K562 (cell line): ENCODE measurements around the gene ATXN1. TPM values are rescaled to one million over a fixed set of nuclear protein-coding genes. Genes with fewer than 3 reads are reported as not detected.

ENCODE experiments used
- ASH1L ChIP-seq: fragments of 450-650 bp; IDR thresholded peaks from 2 replicates; pipeline ENCODE4 v1.6.1; 2018; ENCODE audit warnings: borderline replicate concordance, mild to moderate bottlenecking, low read depth; ENCODE audit not compliant: partially characterized antibody
- CBX8 ChIP-seq: fragments of 200-600 bp; sonication (generic); IDR thresholded peaks from 2 replicates; pipeline ENCODE4 v1.6.1; 2012; ENCODE audit warnings: borderline replicate concordance, mixed run types, low read depth, mild to moderate bottlenecking, moderate library complexity, mixed read lengths, low read length, control low read depth, inconsistent platforms; ENCODE audit not compliant: poor library complexity, severe bottlenecking; ENCODE audit errors: extremely low read depth
- ESRRB ChIP-seq: fragments of 250-450 bp; sonication (Bioruptor Pico); IDR thresholded peaks from 2 replicates; pipeline ENCODE4 v1.5.0; 2020; ENCODE audit warnings: mild to moderate bottlenecking, moderate library complexity, borderline replicate concordance
- EZH2 ChIP-seq: IDR thresholded peaks from 2 replicates; pipeline ENCODE4 v1.6.1; 2012; ENCODE audit warnings: low read depth, mild to moderate bottlenecking, inconsistent platforms, low read length, borderline replicate concordance
- FOXA3 ChIP-seq, 2 experiments: fragments of 450-650 bp in 1 of 2; sonication (generic) in 1 of 2; formaldehyde crosslinking; IDR thresholded peaks in 1 of 2; conservative IDR thresholded peaks in 1 of 2; 2 replicates each; pipeline versions ENCODE4 v1.4.0 to v1.8.0; 2020 to 2022; ENCODE audit warnings: mild to moderate bottlenecking in 2 of 2, missing genetic modification reagents in 1 of 2
- LEF1 ChIP-seq: fragments of 450-650 bp; IDR thresholded peaks from 2 replicates; pipeline ENCODE4 v1.6.1; 2016; ENCODE audit warnings: mild to moderate bottlenecking
- MBD2 ChIP-seq: sonication (generic); IDR thresholded peaks from 2 replicates; pipeline ENCODE4 v1.6.1; 2016; ENCODE audit warnings: low read depth, borderline replicate concordance
- MGA ChIP-seq: fragments of 450-650 bp; IDR thresholded peaks from 2 replicates; pipeline ENCODE4 v1.6.1; 2016; ENCODE audit warnings: mild to moderate bottlenecking, moderate library complexity
- MTA2 ChIP-seq: fragments of 450-650 bp; IDR thresholded peaks from 2 replicates; pipeline ENCODE4 v1.6.1; 2016; ENCODE audit warnings: low read depth
- VEZF1 ChIP-seq: fragments of 200-800 bp; sonication (Bioruptor generic); IDR thresholded peaks from 2 replicates; pipeline ENCODE4 v1.6.1; 2017; ENCODE audit warnings: missing genetic modification characterization, missing compliant biosample characterization
- ZC3H4 ChIP-seq: sonication (generic); formaldehyde crosslinking; IDR thresholded peaks from 2 replicates; pipeline ENCODE4 v1.9.0; 2021; ENCODE audit warnings: missing genetic modification reagents, borderline replicate concordance
- ZFP1 ChIP-seq: fragments of 450-650 bp; formaldehyde crosslinking; IDR thresholded peaks from 2 replicates; pipeline ENCODE4 v1.4.0; 2020; ENCODE audit warnings: mild to moderate bottlenecking, mixed read lengths
- polyA plus RNA-seq, 8 experiments: library from polyadenylated mRNA; depleted of rRNA in 4 of 8; stranded (reverse) in 5 of 8; unstranded in 3 of 8; fragments of >200 nt; fragmentation: Nextera tagmentation in 2 of 8; fragmentation: Illumina TruSeq in 1 of 8; extraction: Ambion mirVana in 2 of 8; extraction: Trizol in 1 of 8; gene quantifications; 2 replicates each; pipeline versions ENCODE4 v1.2.1 to v1.2.3, GENCODE V29; 2011 to 2014; ENCODE audit warnings: inconsistent platforms in 1 of 8, missing spikeins in 1 of 8
- total RNA-seq, 7 experiments: library from RNA; depleted of rRNA in 6 of 7; stranded (reverse); fragments of >200 nt in 6 of 7; fragmentation: Illumina TruSeq in 2 of 7; extraction: Trizol in 2 of 7; gene quantifications; 2 replicates each; pipeline versions ENCODE4 v1.2.1 to v1.2.3, GENCODE V29; 2011 to 2021; ENCODE audit warnings: low replicate concordance in 1 of 7

The ATXN1 gene
- total and polyA plus RNA-seq, 9 of the 15 experiments (the other 6 are each of a cell fraction or from before 2014, with no cell fraction given): under 0.01 to 1.2 (median 0.58) TPM

- TF ChIP-seq MBD2 (no peak), FOXA3 (CRISPR knock-in tag; conservative IDR thresholded peaks at IDR 0.05 in 1 of 2, IDR thresholded peaks at IDR 0.05 in 1 of 2) (no peak), MGA (peak; percentile 47; the same call in 1 of the 2 replicates), EZH2 (no peak), ZC3H4 (CRISPR knock-in tag) (no peak), ZFP1 (no peak), ASH1L (no peak), ESRRB (CRISPR knock-in tag) (no peak), LEF1 (no peak), CBX8 (no peak), MTA2 (no peak), VEZF1 (no peak)
Observed at GRCh38 chr6:16338577-16339264, 422.5 kb downstream of the ATXN1 start (continued).
